ENCODE data around the gene RBMS3.
"Not testable (repeated sequence)": the region's sequence is repeated elsewhere in the genome, so short reads cannot be mapped to it uniquely, and the experiment has no call there.

Gene RBMS3

DNA sequence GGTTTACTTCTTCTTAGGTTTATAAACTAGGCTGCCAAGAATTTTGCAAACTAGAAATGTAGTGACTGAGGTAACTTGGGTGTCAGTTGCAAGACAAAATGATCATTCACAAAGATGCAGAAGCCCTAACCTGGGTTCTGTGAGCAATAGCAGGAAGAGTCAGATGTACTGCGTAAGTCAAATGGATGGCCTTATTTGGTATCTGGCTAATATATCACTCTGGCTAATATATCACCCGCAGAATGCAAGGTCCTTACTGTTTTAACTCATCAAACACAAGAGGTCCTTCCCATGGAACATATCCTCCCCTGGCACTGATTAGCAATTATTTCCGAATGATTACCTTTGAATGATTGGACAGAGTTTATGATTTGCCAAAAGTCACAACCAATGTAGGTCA lies 37.4 kb downstream of the RBMS3 start:
- H3K27ac ChIP-seq, result no peak overlapping the region
- peak overlapping the region; percentile 20 for H3K4me3 ChIP-seq
- TF ChIP-seq CTCF (IDR thresholded peaks at IDR 0.05), result no peak
- DNase-seq (ENCODE audit: low spot score), result no peak

DNA sequence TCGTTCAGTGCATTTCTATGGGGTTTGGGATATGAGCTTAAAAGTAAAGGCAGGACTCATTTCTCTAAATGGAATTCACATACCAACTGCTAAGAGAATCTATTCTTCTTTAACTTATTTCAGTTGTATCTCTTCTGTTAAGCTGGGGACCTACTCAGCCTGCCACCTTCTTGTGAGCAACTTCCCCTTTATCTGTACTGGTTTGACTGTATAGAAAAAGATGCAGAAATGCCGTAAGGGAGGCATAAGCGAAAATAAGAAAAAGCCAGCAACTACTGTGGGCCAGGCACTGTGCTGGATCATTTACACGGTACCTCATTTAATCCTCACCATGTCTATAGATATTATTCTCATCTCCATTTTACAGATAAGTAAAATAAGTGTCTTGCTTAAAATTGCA lies 38.4 kb downstream of the RBMS3 start:
- no peak overlapping the region for H3K4me3 ChIP-seq
- DNase-seq (ENCODE audit: low spot score), result no peak
- no peak for TF ChIP-seq CTCF (IDR thresholded peaks at IDR 0.05)
- peak overlapping the region; percentile 11 to 20 for H3K27ac ChIP-seq

GRCh38 chr3:29319798-29320197 lies 38.9 kb downstream of the RBMS3 start:
- peak overlapping the region; percentile 25 for H3K4me3 ChIP-seq
- peak overlapping the region; percentile 11 to 20 for H3K27ac ChIP-seq
- DNase-seq (ENCODE audit: low spot score), result no peak
- no peak for TF ChIP-seq CTCF (IDR thresholded peaks at IDR 0.05)

GRCh38 chr3:29322586-29322985 lies 41.7 kb downstream of the RBMS3 start:
- DNase-seq (ENCODE audit: low spot score), result no peak
- H3K4me3 ChIP-seq, result no peak overlapping the region
- no peak for TF ChIP-seq CTCF (IDR thresholded peaks at IDR 0.05)
- H3K27ac ChIP-seq, result no peak overlapping the region

- peak; percentile 74 for DNase-seq (ENCODE audit: low spot score)
- peak overlapping the region; percentile 67 to 78 for H3K27ac ChIP-seq
- no peak for TF ChIP-seq CTCF (IDR thresholded peaks at IDR 0.05)
- peak overlapping the region; percentile 54 for H3K4me3 ChIP-seq
Observed at GRCh38 chr3:29324180-29324651, 43.3 kb downstream of the RBMS3 start.

GRCh38 chr3:29326540-29326939 lies 45.7 kb downstream of the RBMS3 start:
- H3K27ac ChIP-seq; H3K4me3 ChIP-seq; DNase-seq (ENCODE audit: low spot score): not testable (repeated sequence)

- peak overlapping the region; percentile 14 for H3K4me3 ChIP-seq
- no peak overlapping the region for H3K27ac ChIP-seq
- no peak for TF ChIP-seq CTCF (IDR thresholded peaks at IDR 0.05)
- no peak for DNase-seq (ENCODE audit: low spot score)
Observed at GRCh38 chr3:29329986-29330890, 49.4 kb downstream of the RBMS3 start.

Measured in coronary artery (tissue), 2 donors.